ENCODE data around the gene CELF4. TPM values are rescaled to one million over a fixed set of nuclear protein-coding genes. Genes with fewer than 3 reads are reported as not detected.

CELF4 gene
- total and polyA plus RNA-seq, 2 of the 4 experiments (the other 2 are of a cell fraction), result not detected

GRCh38 chr18:37476182-37476581, 89.4 kb downstream of the CELF4 start:
- H3K4me3 ChIP-seq (ENCODE audit: insufficient read depth, low read depth, low read length), result no peak overlapping the region
- CTCF ChIA-PET, result no interaction called here
- H2AK9ac ChIP-seq (replicated peaks; ENCODE audit: low read depth, low read length, poor library complexity), result peak overlapping the region; percentile 82
- no peaks in the 10 kb centered on the region for H3K79me1 ChIP-seq (ENCODE audit: low read depth in 1 of 2, low read length in 2 of 2)
- no TSS peak for BruUV-seq (replicated peaks)
- H4K20me1 ChIP-seq (ENCODE audit: insufficient read depth, low read length), result no peaks in the 10 kb centered on the region
- H3K9me3 ChIP-seq (ENCODE audit: control insufficient read depth, insufficient read depth, low read length), result no peaks in the 10 kb centered on the region
- in situ Hi-C loops (cut with MboI; ENCODE audit: low sequenced_read_pairs), result loop anchor here (10.0 to 25.0 kb wide), 2 partner anchors 91 to 539 kb away; no protein-coding TSS in a partner anchor
- peak; percentile 67 for TF ChIP-seq CTCF (conservative IDR thresholded peaks at IDR 0.05; ENCODE audit: low read depth, low read length)
- TF ChIP-seq MAFK (IDR thresholded peaks at IDR 0.05; ENCODE audit: low read depth, low read length), result no peak
- no peak for TF ChIP-seq MAZ (IDR thresholded peaks at IDR 0.05; ENCODE audit: borderline replicate concordance, low read depth, low read length)
- TF ChIP-seq RAD21 (IDR thresholded peaks at IDR 0.05; ENCODE audit: low read length), result peak; percentile 70
- no peak for TF ChIP-seq POLR2A (IDR thresholded peaks at IDR 0.05; ENCODE audit: low read depth, low read length)
- TF ChIP-seq CHD1 (IDR thresholded peaks at IDR 0.05; ENCODE audit: low read depth, low read length), result no peak
- no peak for TF ChIP-seq RFX5 (IDR thresholded peaks at IDR 0.05; ENCODE audit: low read depth, low read length)
- peak; percentile 80 for TF ChIP-seq SMC3 (IDR thresholded peaks at IDR 0.05; ENCODE audit: low read depth, low read length)
- no peak overlapping the region for H4K8ac ChIP-seq (ENCODE audit: low read depth in 2 of 2, low read length in 2 of 2)
- H4K5ac ChIP-seq (ENCODE audit: low read depth, low read length), result no peak overlapping the region
- no peak overlapping the region for H2BK20ac ChIP-seq (ENCODE audit: low read depth, low read length)
- no peak overlapping the region for H2BK120ac ChIP-seq (ENCODE audit: low read depth, low read length)
- no peaks in the 10 kb centered on the region for H3K36me3 ChIP-seq (ENCODE audit: control insufficient read depth, insufficient read depth, low read length)
- no peak overlapping the region for H2BK15ac ChIP-seq (ENCODE audit: low read depth, low read length)
- H2AFZ ChIP-seq (replicated peaks; ENCODE audit: low read length, poor library complexity), result no peak overlapping the region
- ATAC-seq (ENCODE audit: low read depth) (peak; percentile 68), DNase-seq (peak; percentile 14)
- no peak overlapping the region for H2AK5ac ChIP-seq (ENCODE audit: low read depth, low read length)
- no peak overlapping the region for H4K91ac ChIP-seq (ENCODE audit: insufficient read depth, low read depth, low read length)
- POLR2A ChIA-PET (ENCODE audit: unreplicated experiment), result no interaction called here
- no peak overlapping the region for H3K23ac ChIP-seq (ENCODE audit: low read depth, low read length)
- no peak overlapping the region for H3K56ac ChIP-seq (ENCODE audit: extremely low read depth, insufficient read depth, low read length)
- no peak overlapping the region for H3K27ac ChIP-seq (ENCODE audit: insufficient read depth, low read length)
- H3K18ac ChIP-seq (ENCODE audit: low read depth, low read length), result no peak overlapping the region
- H3K14ac ChIP-seq (replicated peaks; ENCODE audit: low read depth, low read length), result no peak overlapping the region
- dilution Hi-C loops (cut with HindIII; ENCODE audit: low sequenced_read_pairs, unreplicated experiment), result no loop called here
- H3K9me1 ChIP-seq (ENCODE audit: insufficient read depth, low read length), result no peaks in the 10 kb centered on the region
- H3K4ac ChIP-seq (ENCODE audit: low read depth, low read length), result no peak overlapping the region
- H3K4me2 ChIP-seq (ENCODE audit: low read depth, low read length), result no peak overlapping the region
- no peak overlapping the region for H3K9ac ChIP-seq (ENCODE audit: low read depth, low read length)
- H3K27me3 ChIP-seq (ENCODE audit: control insufficient read depth, insufficient read depth, low read length), result peaks cover 30% of the 10 kb centered on the region
- no peak overlapping the region for H2BK5ac ChIP-seq (ENCODE audit: low read depth, low read length, poor library complexity, severe bottlenecking)
- intact Hi-C loops (cut with micrococcal nuclease), result loop anchor here (1.0 to 10.0 kb wide), 4 partner anchors 32 to 531 kb away; no protein-coding TSS in a partner anchor
- WGBS, 2 experiments (ENCODE audit: extremely low coverage in 2 of 2, insufficient read length in 1 of 2), result no CpG with 5 or more reads among the region's 6 CpGs
- H3K4me1 ChIP-seq (ENCODE audit: control insufficient read depth, insufficient read depth, low read length), result no peaks in the 10 kb centered on the region
